ENCODE results near the gene CYB561D2. TPM values are rescaled to one million over a fixed set of nuclear protein-coding genes. Genes with fewer than 3 reads are reported as not detected.

Gene CYB561D2
- total and polyA plus RNA-seq, 2 of the 13 experiments (the other 11 are each of a cell fraction or from before 2014, with no cell fraction given) = 11.1 to 17.2 TPM

DNA sequence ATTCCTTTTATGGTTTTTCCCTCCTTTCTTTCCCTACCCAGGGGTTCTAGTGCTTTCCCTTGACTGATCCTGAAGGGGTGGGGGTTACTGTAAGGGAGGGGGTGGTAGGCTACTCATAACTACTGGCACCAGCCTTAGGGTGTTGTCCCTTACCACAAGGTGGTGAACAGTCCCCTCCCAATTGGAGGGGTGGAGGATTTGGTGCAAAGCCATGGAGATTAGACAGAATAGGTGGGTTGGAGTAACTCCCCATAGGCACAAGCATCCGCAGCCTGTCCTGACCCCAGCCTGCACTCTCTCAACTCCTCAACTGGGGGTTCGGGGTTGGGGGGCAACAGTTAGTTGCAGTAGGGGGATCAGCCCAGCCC lies 25.6 kb upstream of the CYB561D2 start:
- peaks cover 1 to 17% of the 10 kb centered on the region in 2 experiments for H3K36me3 ChIP-seq (replicated peaks in 1 of 2; ENCODE audit: control insufficient read depth in 1 of 2, insufficient read depth in 2 of 2, low read length in 2 of 2)
- BruUV-seq (replicated peaks) = no TSS peak
- H3K9me3 ChIP-seq (ENCODE audit: low read length) = no peaks in the 10 kb centered on the region
- no peak overlapping the region for H3K4me3 ChIP-seq (replicated peaks in 1 of 3; ENCODE audit: insufficient read depth in 1 of 3, low read depth in 2 of 3, low read length in 3 of 3)
- no peak overlapping the region for H3K9ac ChIP-seq (ENCODE audit: insufficient read depth, low read depth, low read length)
- POLR2A ChIA-PET = interaction anchor here (0.5 to 13.0 kb wide), 5 partner anchors 11 to 61 kb away, joined by 3 to 222 read pairs (median 5); partner anchors contain the start of genes HYAL1, HYAL3, LSMEM2 and NAA80
- H3K4me1 ChIP-seq (ENCODE audit: insufficient read depth, low read length) = peaks cover 65% of the 10 kb centered on the region
- no peak for ATAC-seq
- H4K20me1 ChIP-seq (ENCODE audit: insufficient read depth, low read length) = no peaks in the 10 kb centered on the region
- H3K4me2 ChIP-seq (ENCODE audit: low read depth, low read length) = no peak overlapping the region
- no peak for FAIRE-seq
- H2AFZ ChIP-seq (ENCODE audit: low read length) = no peak overlapping the region
- WGBS (ENCODE audit: low lambda C conversion rate) = 86% methylated on average over 1 of the region's 2 CpGs
- in situ Hi-C loops (cut with HindIII; ENCODE audit: extremely low pct_ligation_motif_present, low pct_unique_long_range_greater_than_20kb) = no loop called here
- DNase-seq (ENCODE audit: low spot score) = no peak
- H3K27me3 ChIP-seq (ENCODE audit: control insufficient read depth in 1 of 2, insufficient read depth in 2 of 2, low read length in 2 of 2) = no peaks in the 10 kb centered on the region; a peak in 1 of 5 replicates
- intact Hi-C loops (cut with micrococcal nuclease; ENCODE audit: unreplicated experiment) = no loop called here
- CTCF ChIA-PET (ENCODE audit: low intra/inter-chr PET ratio, low total read pairs) = interaction anchor here (1.1 to 1.5 kb wide), 4 partner anchors 22 to 67 kb away, joined by 4 to 14 read pairs (median 7); partner anchors contain the start of genes HYAL1 and IFRD2
- TF ChIP-seq, protein P1, sequence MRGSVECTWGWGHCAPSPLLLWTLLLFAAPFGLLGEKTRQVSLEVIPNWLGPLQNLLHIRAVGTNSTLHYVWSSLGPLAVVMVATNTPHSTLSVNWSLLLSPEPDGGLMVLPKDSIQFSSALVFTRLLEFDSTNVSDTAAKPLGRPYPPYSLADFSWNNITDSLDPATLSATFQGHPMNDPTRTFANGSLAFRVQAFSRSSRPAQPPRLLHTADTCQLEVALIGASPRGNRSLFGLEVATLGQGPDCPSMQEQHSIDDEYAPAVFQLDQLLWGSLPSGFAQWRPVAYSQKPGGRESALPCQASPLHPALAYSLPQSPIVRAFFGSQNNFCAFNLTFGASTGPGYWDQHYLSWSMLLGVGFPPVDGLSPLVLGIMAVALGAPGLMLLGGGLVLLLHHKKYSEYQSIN (CRISPR knock-in tag; IDR thresholded peaks at IDR 0.05; ENCODE audit: borderline replicate concordance) = no peak
- TF ChIP-seq, protein P2, sequence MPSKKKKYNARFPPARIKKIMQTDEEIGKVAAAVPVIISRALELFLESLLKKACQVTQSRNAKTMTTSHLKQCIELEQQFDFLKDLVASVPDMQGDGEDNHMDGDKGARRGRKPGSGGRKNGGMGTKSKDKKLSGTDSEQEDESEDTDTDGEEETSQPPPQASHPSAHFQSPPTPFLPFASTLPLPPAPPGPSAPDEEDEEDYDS (CRISPR knock-in tag; IDR thresholded peaks at IDR 0.05) = no peak
- TF ChIP-seq SIX1 (CRISPR knock-in tag; IDR thresholded peaks at IDR 0.05; ENCODE audit: borderline replicate concordance) (no peak), ZNF136 (CRISPR knock-in tag; IDR thresholded peaks at IDR 0.05; ENCODE audit: low read depth) (no peak), ZNF549 (CRISPR knock-in tag; IDR thresholded peaks at IDR 0.05) (no peak), NCOA1 (CRISPR knock-in tag; IDR thresholded peaks at IDR 0.05) (no peak)
- TF ChIP-seq, protein P3, sequence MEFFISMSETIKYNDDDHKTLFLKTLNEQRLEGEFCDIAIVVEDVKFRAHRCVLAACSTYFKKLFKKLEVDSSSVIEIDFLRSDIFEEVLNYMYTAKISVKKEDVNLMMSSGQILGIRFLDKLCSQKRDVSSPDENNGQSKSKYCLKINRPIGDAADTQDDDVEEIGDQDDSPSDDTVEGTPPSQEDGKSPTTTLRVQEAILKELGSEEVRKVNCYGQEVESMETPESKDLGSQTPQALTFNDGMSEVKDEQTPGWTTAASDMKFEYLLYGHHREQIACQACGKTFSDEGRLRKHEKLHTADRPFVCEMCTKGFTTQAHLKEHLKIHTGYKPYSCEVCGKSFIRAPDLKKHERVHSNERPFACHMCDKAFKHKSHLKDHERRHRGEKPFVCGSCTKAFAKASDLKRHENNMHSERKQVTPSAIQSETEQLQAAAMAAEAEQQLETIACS (CRISPR knock-in tag; IDR thresholded peaks at IDR 0.05) = no peak
- TF ChIP-seq, protein P4, sequence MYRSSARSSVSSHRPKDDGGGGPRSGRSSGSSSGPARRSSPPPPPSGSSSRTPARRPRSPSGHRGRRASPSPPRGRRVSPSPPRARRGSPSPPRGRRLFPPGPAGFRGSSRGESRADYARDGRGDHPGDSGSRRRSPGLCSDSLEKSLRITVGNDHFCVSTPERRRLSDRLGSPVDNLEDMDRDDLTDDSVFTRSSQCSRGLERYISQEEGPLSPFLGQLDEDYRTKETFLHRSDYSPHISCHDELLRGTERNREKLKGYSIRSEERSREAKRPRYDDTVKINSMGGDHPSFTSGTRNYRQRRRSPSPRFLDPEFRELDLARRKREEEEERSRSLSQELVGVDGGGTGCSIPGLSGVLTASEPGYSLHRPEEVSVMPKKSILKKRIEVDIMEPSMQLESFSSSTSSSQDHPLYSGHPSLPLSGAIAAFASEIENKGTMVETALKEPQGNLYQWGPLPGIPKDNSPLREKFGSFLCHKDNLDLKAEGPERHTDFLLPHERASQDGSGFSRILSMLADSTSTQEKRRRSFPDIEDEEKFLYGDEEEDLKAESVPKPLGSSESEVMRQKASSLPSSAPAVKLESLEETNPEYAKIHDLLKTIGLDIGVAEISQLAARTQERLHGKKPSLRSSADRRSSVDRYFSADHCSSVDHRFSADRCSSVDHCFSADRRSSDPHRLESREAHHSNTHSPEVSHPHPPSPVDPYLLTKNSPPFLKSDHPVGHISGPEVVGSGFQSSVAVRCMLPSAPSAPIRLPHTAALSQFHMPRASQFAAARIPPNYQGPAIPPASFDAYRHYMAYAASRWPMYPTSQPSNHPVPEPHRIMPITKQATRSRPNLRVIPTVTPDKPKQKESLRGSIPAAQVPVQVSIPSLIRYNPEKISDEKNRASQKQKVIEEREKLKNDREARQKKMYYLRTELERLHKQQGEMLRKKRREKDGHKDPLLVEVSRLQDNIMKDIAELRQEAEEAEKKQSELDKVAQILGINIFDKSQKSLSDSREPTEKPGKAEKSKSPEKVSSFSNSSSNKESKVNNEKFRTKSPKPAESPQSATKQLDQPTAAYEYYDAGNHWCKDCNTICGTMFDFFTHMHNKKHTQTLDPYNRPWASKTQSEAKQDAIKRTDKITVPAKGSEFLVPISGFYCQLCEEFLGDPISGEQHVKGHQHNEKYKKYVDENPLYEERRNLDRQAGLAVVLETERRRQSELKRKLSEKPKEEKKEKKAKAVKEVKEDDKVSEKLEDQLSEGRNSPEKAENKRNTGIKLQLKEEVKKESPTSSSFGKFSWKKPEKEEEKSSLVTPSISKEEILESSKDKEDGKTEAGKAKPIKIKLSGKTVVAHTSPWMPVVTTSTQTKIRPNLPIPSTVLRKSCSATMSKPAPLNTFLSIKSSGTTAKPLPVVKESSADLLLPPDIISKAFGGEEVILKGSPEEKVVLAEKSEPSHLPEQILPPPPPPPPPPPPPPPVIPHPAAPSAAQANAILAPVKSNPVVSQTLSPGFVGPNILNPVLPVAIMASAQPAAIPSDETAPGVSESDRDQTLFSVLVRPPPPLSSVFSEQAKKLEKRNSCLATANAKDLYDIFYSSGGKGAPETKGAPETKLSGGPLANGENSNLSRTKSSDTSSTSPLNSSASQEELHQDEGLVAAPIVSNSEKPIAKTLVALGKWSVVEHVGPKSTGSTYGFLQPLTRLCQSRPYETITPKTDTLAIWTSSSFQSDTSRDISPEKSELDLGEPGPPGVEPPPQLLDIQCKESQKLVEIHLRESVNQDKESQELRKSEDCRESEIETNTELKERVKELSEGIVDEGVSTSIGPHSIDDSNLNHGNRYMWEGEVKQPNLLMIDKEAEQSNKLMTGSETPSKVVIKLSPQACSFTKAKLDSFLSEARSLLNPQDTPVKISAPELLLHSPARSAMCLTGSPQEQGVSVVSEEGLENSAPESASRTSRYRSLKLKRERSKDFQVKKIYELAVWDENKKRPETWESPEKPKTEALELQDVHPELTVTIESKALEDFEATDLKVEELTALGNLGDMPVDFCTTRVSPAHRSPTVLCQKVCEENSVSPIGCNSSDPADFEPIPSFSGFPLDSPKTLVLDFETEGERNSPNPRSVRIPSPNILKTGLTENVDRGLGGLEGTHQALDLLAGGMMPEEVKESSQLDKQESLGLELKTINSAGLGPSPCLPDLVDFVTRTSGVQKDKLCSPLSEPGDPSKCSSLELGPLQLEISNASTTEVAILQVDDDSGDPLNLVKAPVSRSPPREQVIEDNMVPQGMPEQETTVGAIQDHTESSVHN (CRISPR knock-in tag; IDR thresholded peaks at IDR 0.05) = no peak
- TF ChIP-seq, protein P5, sequence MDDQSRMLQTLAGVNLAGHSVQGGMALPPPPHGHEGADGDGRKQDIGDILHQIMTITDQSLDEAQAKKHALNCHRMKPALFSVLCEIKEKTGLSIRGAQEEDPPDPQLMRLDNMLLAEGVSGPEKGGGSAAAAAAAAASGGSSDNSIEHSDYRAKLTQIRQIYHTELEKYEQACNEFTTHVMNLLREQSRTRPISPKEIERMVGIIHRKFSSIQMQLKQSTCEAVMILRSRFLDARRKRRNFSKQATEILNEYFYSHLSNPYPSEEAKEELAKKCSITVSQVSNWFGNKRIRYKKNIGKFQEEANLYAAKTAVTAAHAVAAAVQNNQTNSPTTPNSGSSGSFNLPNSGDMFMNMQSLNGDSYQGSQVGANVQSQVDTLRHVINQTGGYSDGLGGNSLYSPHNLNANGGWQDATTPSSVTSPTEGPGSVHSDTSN (CRISPR knock-in tag; IDR thresholded peaks at IDR 0.05; ENCODE audit: borderline replicate concordance) = no peak
- no peak overlapping the region for H3K27ac ChIP-seq (ENCODE audit: extremely low read length, insufficient read depth, low read length)
- H3K79me2 ChIP-seq (ENCODE audit: insufficient read depth, low read length) = peaks cover 21% of the 10 kb centered on the region
